Measurements from ENCODE around the gene AMN1.
"Not testable (repeated sequence)": the region's sequence is repeated elsewhere in the genome, so short reads cannot be mapped to it uniquely, and the experiment has no call there.

AMN1 gene

GRCh38 chr12:31728917-31729640 lies at the start of gene AMN1:
Gene AMN1 (minus strand): TSS chr12:31729021. CDS start chr12:31729008, 13 bp downstream.
- DNase-seq: peak; percentile 99

- no peak for DNase-seq
Measured at GRCh38 chr12:31773867-31774266, 45.0 kb upstream of the AMN1 start.

GRCh38 chr12:31773223-31773750 lies 44.5 kb upstream of the AMN1 start:
- DNase-seq: no peak

- DNase-seq: no peak
Measured at GRCh38 chr12:31772685-31773222, 43.9 kb upstream of the AMN1 start.

- no peak for DNase-seq
Measured at GRCh38 chr12:31772186-31772585, 43.4 kb upstream of the AMN1 start.

- no peak for DNase-seq
Measured at GRCh38 chr12:31768046-31768445, 39.2 kb upstream of the AMN1 start.

- DNase-seq: no peak
Measured at GRCh38 chr12:31765931-31766330, 37.1 kb upstream of the AMN1 start.

GRCh38 chr12:31759632-31760459 lies 31.0 kb upstream of the AMN1 start:
- no peak for DNase-seq

- not testable (repeated sequence) for DNase-seq
Measured at GRCh38 chr12:31758297-31758696, 29.5 kb upstream of the AMN1 start.

GRCh38 chr12:31756977-31757420 lies 28.2 kb upstream of the AMN1 start:
- no peak for DNase-seq

GRCh38 chr12:31752450-31752849 lies 23.6 kb upstream of the AMN1 start:
- no peak for DNase-seq

- DNase-seq: no peak
Measured at GRCh38 chr12:31751085-31751484, 22.3 kb upstream of the AMN1 start.

GRCh38 chr12:31750747-31751039 lies 21.9 kb upstream of the AMN1 start:
- DNase-seq: no peak

GRCh38 chr12:31749024-31749704 lies 20.3 kb upstream of the AMN1 start:
- DNase-seq: peak; percentile 77

- DNase-seq: no peak
Measured at GRCh38 chr12:31745242-31745641, 16.4 kb upstream of the AMN1 start.

- not testable (repeated sequence) for DNase-seq
Measured at GRCh38 chr12:31744363-31744762, 15.5 kb upstream of the AMN1 start.

- DNase-seq: no peak
Measured at GRCh38 chr12:31742891-31743290, 14.1 kb upstream of the AMN1 start.

- no peak for DNase-seq
Measured at GRCh38 chr12:31740628-31741027, 11.8 kb upstream of the AMN1 start.

GRCh38 chr12:31737763-31738162 lies 8.9 kb upstream of the AMN1 start:
- peak; percentile 43 for DNase-seq

- DNase-seq: no peak
Measured at GRCh38 chr12:31737345-31737744, 8.5 kb upstream of the AMN1 start.

- peak; percentile 76 for DNase-seq
Measured at GRCh38 chr12:31736472-31736871, 7.7 kb upstream of the AMN1 start.

- DNase-seq: peak; percentile 53
Measured at GRCh38 chr12:31733549-31734432, 5.0 kb upstream of the AMN1 start.
